ENCODE measurements around the gene ADAMTSL1. TPM values are rescaled to one million over a fixed set of nuclear protein-coding genes. Genes with fewer than 3 reads are reported as not detected.
A peak's percentile ranks its signal among the peaks of the same experiment; 100 is the strongest.
"Not testable (repeated sequence)": the region's sequence is repeated elsewhere in the genome, so short reads cannot be mapped to it uniquely, and the experiment has no call there.

Gene ADAMTSL1
- polyA plus RNA-seq, 3 donors, result 10.4 to 15.8 (median 12.3) TPM

- DNase-seq, result no peak
Observed at GRCh38 chr9:18855656-18856055, 381.7 kb downstream of the ADAMTSL1 start.

GRCh38 chr9:18857334-18857733 is 383.4 kb downstream of the ADAMTSL1 start:
- no peak for DNase-seq

GRCh38 chr9:18857769-18858168 is 383.8 kb downstream of the ADAMTSL1 start:
- no peak for DNase-seq

GRCh38 chr9:18861609-18862544 is 387.9 kb downstream of the ADAMTSL1 start:
- peak; percentile 57 for DNase-seq

GRCh38 chr9:18863791-18864190 is 389.8 kb downstream of the ADAMTSL1 start:
- DNase-seq, result no peak

GRCh38 chr9:18864516-18864915 is 390.6 kb downstream of the ADAMTSL1 start:
- no peak for DNase-seq

- DNase-seq, result no peak
Observed at GRCh38 chr9:18865542-18865941, 391.6 kb downstream of the ADAMTSL1 start.

- DNase-seq, result no peak
Observed at GRCh38 chr9:18866121-18866831, 392.3 kb downstream of the ADAMTSL1 start.

- DNase-seq, result no peak
Observed at GRCh38 chr9:18869725-18870124, 395.8 kb downstream of the ADAMTSL1 start.

GRCh38 chr9:18874069-18874468 is 400.1 kb downstream of the ADAMTSL1 start:
- DNase-seq, result no peak

GRCh38 chr9:18874990-18875389 is 401.0 kb downstream of the ADAMTSL1 start:
- DNase-seq, result not testable (repeated sequence)

- DNase-seq, result no peak
Observed at GRCh38 chr9:18877984-18878383, 404.0 kb downstream of the ADAMTSL1 start.

- no peak for DNase-seq
Observed at GRCh38 chr9:18881758-18882157, 407.8 kb downstream of the ADAMTSL1 start.

GRCh38 chr9:18887546-18887945 is 413.6 kb downstream of the ADAMTSL1 start:
- DNase-seq, result no peak

GRCh38 chr9:18888290-18888689 is 414.3 kb downstream of the ADAMTSL1 start:
- no peak for DNase-seq

GRCh38 chr9:18889550-18889949 is 415.6 kb downstream of the ADAMTSL1 start:
- DNase-seq, result no peak

- DNase-seq, result no peak
Observed at GRCh38 chr9:18890372-18890771, 416.4 kb downstream of the ADAMTSL1 start.

- DNase-seq, result no peak
Observed at GRCh38 chr9:18891946-18892670, 418.2 kb downstream of the ADAMTSL1 start.

- DNase-seq, result no peak
Observed at GRCh38 chr9:18893046-18893445, 419.1 kb downstream of the ADAMTSL1 start.

GRCh38 chr9:18893491-18893890 is 419.5 kb downstream of the ADAMTSL1 start:
- no peak for DNase-seq

- no peak for DNase-seq
Observed at GRCh38 chr9:18896004-18896403, 422.1 kb downstream of the ADAMTSL1 start.

GRCh38 chr9:18896531-18897179 is 422.7 kb downstream of the ADAMTSL1 start:
- no peak for DNase-seq
